Breast epithelium (tissue), 4 donors: ENCODE data around the gene ARFGAP3. TPM values are rescaled to one million over a fixed set of nuclear protein-coding genes. Genes with fewer than 3 reads are reported as not detected.

ENCODE experiments used
- DNase-seq, 2 donors: peaks; one replicate each; pipeline ENCODE4 v3.0.0-alpha.2; 2019; ENCODE audit warnings: low spot score in 2 of 2
- H3K27ac ChIP-seq, 2 donors: fragments of 200-600 bp; sonication (generic) in 1 of 2; one replicate each; pipeline ENCODE4 v1.5.1; 2016 to 2019; ENCODE audit warnings: mild to moderate bottlenecking in 1 of 2
- H3K27me3 ChIP-seq, 2 donors: fragments of 200-600 bp; sonication (generic) in 1 of 2; one replicate each; pipeline versions ENCODE4 v1.5.1 to v1.6.0; 2017 to 2019; ENCODE audit warnings: control low read depth in 1 of 2, mild to moderate bottlenecking in 1 of 2
- H3K36me3 ChIP-seq: fragments of 200-600 bp; one replicate; pipeline ENCODE4 v1.5.1; 2019
- H3K4me1 ChIP-seq, 2 donors: fragments of 200-600 bp; sonication (generic); one replicate each; pipeline ENCODE4 v1.5.1; 2016 to 2019; ENCODE audit warnings: control low read depth in 1 of 2
- H3K4me3 ChIP-seq, 3 donors: fragments of 200-600 bp; sonication (generic); 1 replicate in 2 of 3; 2 replicates in 1 of 3; pipeline ENCODE4 v1.5.1; 2016 to 2019; ENCODE audit warnings: mild to moderate bottlenecking in 3 of 3, moderate library complexity in 2 of 3
- H3K9me3 ChIP-seq, 2 donors: fragments of 200-600 bp; sonication (generic) in 1 of 2; one replicate each; pipeline ENCODE4 v1.5.1; 2016 to 2019; ENCODE audit warnings: control low read depth in 1 of 2
- POLR2A ChIP-seq: fragments of 450-650 bp; IDR thresholded peaks from one replicate; pipeline ENCODE4 v1.6.1; 2016; ENCODE audit warnings: antibody characterized with exemption, mild to moderate bottlenecking, moderate library complexity
- POLR2AphosphoS5 ChIP-seq, 3 donors: sonication (generic); formaldehyde crosslinking; IDR thresholded peaks; one replicate each; pipeline ENCODE4 v1.6.1; 2017; ENCODE audit warnings: antibody characterized with exemption in 3 of 3
- intact Hi-C: fragments of 100-400 bp; cut with DNase I; formaldehyde crosslinking; loops from one replicate; pipeline ENCODE4 v1.15.1; 2023; ENCODE audit warnings: low total_unique reads
- total RNA-seq, 3 donors: library from RNA; depleted of rRNA; stranded (reverse); fragments of >200 nt; gene quantifications; one replicate each; pipeline ENCODE4 v1.1.0, GENCODE V29; 2016
- TF ChIP-seq, protein P1 (sequence below), 3 donors: fragments of 450-650 bp; IDR thresholded peaks; one replicate each; pipeline ENCODE4 v1.5.1; 2016 to 2017; ENCODE audit warnings: antibody characterized with exemption in 3 of 3, mild to moderate bottlenecking in 3 of 3, moderate library complexity in 3 of 3

Gene ARFGAP3
- total RNA-seq, 3 donors from 2014 or later, result 51.2 to 90.7 (median 70.8) TPM

DNA sequence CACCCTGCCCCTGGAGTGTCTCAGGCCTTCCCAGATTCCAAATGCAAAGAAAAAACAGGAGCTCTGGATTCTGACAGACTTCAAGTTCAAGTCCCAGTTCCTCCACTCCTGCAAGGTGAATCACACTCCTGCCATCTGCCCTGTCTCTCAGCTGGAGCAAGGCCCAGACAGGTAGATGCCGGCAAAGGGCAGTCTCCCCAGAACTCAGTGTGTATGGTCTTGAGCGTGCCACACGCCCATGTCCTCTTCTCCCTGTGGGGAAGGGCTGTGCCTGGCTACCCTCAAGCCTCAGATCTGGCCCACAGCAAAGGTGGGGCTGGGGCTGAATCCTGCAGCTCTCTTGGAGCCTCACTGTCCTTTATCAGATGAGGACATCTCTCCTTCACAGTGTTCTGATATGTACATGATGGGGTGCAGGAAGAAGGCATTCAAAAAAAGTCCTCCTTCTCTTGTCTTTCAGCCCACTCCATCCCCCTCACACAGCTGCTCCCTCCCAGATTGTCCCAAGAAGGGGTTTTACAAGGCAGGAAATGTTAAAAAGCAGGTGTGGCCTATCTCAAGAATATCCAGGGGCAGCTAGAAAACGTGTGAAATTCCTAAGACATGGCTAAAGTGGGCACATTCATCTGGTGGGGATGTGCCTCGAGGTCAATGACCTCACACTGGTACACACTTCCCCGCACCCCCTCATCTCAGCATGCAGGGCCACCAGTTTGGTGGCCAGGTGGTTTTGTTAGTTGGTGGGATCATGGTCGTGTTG is 27.7 kb upstream of the ARFGAP3 start:
- no peak overlapping the region for H3K27ac ChIP-seq
- no peak for DNase-seq

DNA sequence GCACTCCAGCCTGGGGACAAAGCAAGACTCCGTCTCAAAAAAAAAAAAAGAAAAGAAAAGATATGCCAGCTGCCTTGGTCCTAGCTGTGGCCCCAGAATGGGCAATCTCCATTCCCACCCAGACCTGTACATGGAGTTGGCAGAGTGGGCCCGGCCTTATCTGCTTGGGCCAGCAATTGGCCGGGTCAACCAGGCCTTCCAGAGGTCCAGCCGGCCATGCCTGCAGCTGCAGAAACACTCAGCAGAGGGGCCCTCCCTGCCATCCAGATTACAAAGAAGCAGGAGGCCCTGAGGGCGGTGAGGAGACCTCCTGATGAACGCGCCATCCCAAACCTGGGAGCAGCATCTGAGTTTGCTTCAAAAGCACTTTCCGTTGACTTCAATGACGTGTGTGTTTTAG is 26.9 kb upstream of the ARFGAP3 start:
- TF ChIP-seq, protein P1, sequence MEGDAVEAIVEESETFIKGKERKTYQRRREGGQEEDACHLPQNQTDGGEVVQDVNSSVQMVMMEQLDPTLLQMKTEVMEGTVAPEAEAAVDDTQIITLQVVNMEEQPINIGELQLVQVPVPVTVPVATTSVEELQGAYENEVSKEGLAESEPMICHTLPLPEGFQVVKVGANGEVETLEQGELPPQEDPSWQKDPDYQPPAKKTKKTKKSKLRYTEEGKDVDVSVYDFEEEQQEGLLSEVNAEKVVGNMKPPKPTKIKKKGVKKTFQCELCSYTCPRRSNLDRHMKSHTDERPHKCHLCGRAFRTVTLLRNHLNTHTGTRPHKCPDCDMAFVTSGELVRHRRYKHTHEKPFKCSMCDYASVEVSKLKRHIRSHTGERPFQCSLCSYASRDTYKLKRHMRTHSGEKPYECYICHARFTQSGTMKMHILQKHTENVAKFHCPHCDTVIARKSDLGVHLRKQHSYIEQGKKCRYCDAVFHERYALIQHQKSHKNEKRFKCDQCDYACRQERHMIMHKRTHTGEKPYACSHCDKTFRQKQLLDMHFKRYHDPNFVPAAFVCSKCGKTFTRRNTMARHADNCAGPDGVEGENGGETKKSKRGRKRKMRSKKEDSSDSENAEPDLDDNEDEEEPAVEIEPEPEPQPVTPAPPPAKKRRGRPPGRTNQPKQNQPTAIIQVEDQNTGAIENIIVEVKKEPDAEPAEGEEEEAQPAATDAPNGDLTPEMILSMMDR (IDR thresholded peaks at IDR 0.05), result no peak
- TF ChIP-seq POLR2A (no peak), POLR2AphosphoS5 (IDR thresholded peaks at IDR 0.05) (no peak)
- no peaks in the 10 kb centered on the region for H3K9me3 ChIP-seq

More for the DNA sequence above, 27.7 kb upstream of the ARFGAP3 start:
- intact Hi-C loops, result no loop called here
- Histone ChIP-seq H3K27me3 (no peaks in the 10 kb centered on the region), H3K4me3 (no peak overlapping the region), H3K4me1 (no peaks in the 10 kb centered on the region), H3K9me3 (no peaks in the 10 kb centered on the region), H3K36me3 (no peaks in the 10 kb centered on the region)
- TF ChIP-seq POLR2AphosphoS5 (IDR thresholded peaks at IDR 0.05), result no peak
- TF ChIP-seq, protein P1 (IDR thresholded peaks at IDR 0.05), result no peak
- TF ChIP-seq POLR2A, result no peak

DNA sequence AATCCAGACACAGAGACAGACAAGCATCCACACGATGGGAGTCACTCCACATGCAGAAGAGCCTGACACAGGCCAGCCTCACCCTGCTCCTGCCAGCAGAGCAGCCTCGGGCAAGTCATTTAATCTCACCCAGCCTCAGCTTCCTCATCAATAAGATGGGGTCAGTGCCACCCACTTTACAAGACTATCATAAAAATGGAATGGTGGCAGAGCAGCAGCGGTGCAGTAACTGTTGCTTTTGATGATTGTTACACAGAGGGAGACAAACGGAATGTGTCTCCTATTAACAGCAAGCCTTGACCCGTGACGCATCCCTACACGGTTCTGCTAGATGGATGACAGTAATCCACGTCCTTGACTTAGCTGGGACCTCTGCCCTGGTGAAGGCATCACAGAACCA is 26.0 kb upstream of the ARFGAP3 start:
- Histone ChIP-seq H3K4me1 (no peaks in the 10 kb centered on the region), H3K27ac (no peak overlapping the region), H3K9me3 (no peaks in the 10 kb centered on the region), H3K4me3 (no peak overlapping the region), H3K27me3 (no peaks in the 10 kb centered on the region), H3K36me3 (no peaks in the 10 kb centered on the region)
- intact Hi-C loops, result no loop called here
- DNase-seq, result no peak
- TF ChIP-seq POLR2AphosphoS5 (IDR thresholded peaks at IDR 0.05), result no peak
- TF ChIP-seq, protein P1 (IDR thresholded peaks at IDR 0.05), result no peak
- TF ChIP-seq POLR2A, result no peak

More for the DNA sequence above, 26.9 kb upstream of the ARFGAP3 start:
- H3K27ac ChIP-seq, result no peak overlapping the region
- H3K4me1 ChIP-seq, result no peaks in the 10 kb centered on the region
- H3K4me3 ChIP-seq, result no peak overlapping the region
- H3K36me3 ChIP-seq, result no peaks in the 10 kb centered on the region
- intact Hi-C loops, result no loop called here
- no peak for DNase-seq
- H3K27me3 ChIP-seq, result no peaks in the 10 kb centered on the region

GRCh38 chr22:42881982-42882656 is 25.0 kb upstream of the ARFGAP3 start:
- no peak for DNase-seq
- TF ChIP-seq POLR2A, result no peak
- TF ChIP-seq POLR2AphosphoS5 (IDR thresholded peaks at IDR 0.05), result no peak
- TF ChIP-seq, protein P1 (IDR thresholded peaks at IDR 0.05), result no peak
- no peaks in the 10 kb centered on the region for H3K27me3 ChIP-seq
- H3K27ac ChIP-seq, result no peak overlapping the region
- intact Hi-C loops, result no loop called here
- H3K4me3 ChIP-seq, result no peak overlapping the region
- no peaks in the 10 kb centered on the region for H3K9me3 ChIP-seq
- H3K4me1 ChIP-seq, result no peaks in the 10 kb centered on the region
- no peaks in the 10 kb centered on the region for H3K36me3 ChIP-seq

DNA sequence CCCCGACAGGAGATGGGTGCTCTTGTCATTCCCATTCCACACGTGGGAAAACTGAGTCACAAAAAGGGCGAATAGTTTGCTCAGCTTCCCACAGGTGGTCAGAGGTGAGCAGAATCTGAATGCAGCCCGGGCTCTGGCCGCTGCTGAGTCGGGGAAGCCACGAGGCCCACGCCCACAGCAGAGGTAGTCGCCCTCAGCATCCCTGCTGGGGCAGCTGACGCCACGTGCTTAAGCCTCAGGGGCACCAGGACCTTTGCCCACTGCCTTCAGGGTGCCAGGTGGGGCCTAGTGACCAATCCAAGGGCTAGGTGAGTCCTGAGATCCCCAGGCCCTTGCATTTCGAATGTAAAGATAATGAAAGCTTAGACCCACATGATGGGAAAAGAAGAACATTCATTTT is 24.2 kb upstream of the ARFGAP3 start:
- TF ChIP-seq POLR2AphosphoS5 (IDR thresholded peaks at IDR 0.05) (no peak), POLR2A (no peak)
- TF ChIP-seq, protein P1 (IDR thresholded peaks at IDR 0.05), result no peak
- no peaks in the 10 kb centered on the region for H3K27me3 ChIP-seq
- no peaks in the 10 kb centered on the region for H3K9me3 ChIP-seq
- no peaks in the 10 kb centered on the region for H3K36me3 ChIP-seq
- no peak for DNase-seq
- no peaks in the 10 kb centered on the region for H3K4me1 ChIP-seq
- H3K27ac ChIP-seq, result no peak overlapping the region
- no peak overlapping the region for H3K4me3 ChIP-seq
- intact Hi-C loops, result no loop called here
